ENCODE data around the gene CHCHD3.

Gene CHCHD3

DNA sequence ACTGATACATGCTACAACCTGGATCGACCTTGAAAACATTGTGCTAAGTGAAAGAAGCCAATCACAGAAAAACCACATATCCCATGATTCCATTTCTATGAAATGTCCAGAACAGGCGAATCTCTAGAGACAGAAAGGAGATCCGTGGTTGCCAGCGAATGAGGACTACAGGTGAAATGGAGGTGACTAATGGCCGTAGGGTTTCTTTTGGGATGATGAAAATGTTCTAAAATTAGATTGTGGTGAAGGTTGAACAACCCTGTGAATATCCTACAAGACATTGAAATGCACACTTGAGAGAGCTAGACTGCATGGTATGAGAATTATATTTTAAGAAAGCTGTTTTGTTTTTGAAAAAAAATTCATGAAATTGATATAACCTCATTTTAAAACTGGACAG, 317.1 kb downstream of the CHCHD3 start:
- no peak for DNase-seq

- DNase-seq, result no peak
Observed at GRCh38 chr7:132760866-132761265, 321.0 kb downstream of the CHCHD3 start.

GRCh38 chr7:132760244-132760623, 321.7 kb downstream of the CHCHD3 start:
- no peak for DNase-seq

DNA sequence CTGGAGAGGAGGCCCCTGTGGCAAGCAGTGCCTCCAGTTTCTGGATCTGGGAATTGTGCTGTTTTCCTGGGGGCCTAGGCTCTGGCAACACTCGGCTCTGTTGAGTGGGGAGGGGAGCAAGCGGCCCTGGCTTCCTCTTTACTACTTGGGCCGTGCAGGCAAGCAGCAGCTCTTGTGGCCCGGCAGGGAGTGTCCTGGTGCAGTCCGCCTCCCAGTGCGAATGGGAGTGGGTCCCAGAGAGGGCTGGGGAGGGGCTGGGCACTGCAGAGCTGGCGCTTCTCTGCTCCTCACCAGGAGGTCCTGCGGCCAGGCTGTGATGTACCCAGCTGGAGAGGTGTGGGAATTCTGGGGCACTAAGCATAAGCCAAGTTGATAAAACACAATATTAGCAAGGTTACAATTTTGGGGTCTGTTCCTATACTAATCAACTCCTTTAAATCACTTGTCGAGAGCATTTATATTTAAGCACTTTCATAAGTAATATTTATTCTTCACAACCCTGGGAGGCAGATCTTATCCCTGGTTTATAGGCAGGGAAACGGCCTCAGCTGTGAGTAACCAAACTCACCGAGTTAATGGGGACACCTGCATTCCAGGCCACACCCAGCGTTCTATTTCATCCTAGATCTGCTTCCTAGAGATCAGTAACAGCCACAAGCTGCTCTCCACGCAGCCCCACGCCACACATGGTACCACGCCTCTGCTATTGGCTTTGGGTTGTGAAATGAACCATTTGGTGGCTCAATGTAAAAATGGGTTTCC, 322.2 kb downstream of the CHCHD3 start:
- no peak for DNase-seq

GRCh38 chr7:132758986-132759385, 322.9 kb downstream of the CHCHD3 start:
- no peak for DNase-seq

DNA sequence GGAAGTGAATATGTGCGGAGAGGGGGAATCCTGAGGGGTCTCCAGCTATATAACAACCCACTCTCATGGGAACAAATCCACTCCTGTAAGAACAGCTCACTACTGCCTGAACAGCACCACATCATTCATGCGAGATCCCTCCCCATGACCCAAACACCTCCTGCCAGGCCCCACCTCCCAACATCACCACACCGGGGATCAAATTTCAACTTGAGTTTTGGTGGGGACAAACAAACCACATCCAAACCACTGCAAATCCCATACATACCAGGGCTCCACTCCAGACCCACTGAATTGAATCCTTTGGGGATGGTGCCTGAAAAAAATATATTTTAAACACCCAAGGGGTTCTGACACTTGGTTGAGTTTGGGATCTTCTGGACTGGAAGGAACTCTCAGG, 324.1 kb downstream of the CHCHD3 start:
- DNase-seq, result no peak

DNA sequence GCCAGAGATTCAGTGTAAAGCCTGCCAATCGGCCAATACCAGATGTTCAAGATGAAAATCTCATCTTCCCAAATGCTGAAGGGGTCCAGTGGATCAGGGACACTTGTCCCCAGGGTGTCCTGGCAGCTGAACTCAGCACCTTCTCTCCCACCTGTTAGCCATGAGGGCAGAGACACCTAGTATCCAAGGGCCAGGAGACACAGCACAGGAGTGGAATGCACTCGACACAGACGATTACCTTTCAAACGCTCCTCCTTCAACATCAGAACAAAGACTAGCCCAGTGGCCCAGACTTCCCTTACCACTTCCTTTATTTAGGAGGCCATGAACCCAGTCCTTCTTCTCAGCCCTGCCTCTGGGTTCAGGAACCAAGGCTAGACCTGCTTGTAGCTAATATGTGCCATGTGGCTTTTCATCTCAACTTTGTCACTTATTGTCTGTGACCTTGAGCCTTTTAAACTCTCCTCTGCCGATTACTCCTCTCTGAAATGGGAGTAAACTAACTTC, 325.4 kb downstream of the CHCHD3 start:
- DNase-seq, result no peak

- no peak for DNase-seq
Observed at GRCh38 chr7:132755538-132756483, 326.1 kb downstream of the CHCHD3 start.

DNA sequence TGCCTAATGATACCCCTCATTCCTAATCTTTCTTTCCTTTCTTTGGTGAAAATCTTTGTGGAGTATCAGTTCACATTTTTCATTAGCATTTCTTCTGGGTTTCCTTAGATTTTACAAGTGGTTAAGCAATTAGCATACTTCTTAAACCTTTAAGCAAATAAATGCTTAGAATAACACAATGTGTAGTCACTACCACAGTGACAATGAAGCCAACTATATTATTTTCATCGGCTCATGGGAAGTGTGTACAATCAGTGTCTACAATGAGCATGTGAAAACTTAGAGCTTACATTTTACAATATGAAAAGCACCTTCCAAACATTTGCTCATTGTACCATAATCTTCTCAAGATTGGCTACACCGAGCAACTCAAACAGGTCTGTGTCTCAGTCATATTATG, 329.5 kb downstream of the CHCHD3 start:
- no peak for DNase-seq

- DNase-seq, result no peak
Observed at GRCh38 chr7:132751244-132751647, 330.6 kb downstream of the CHCHD3 start.

DNA sequence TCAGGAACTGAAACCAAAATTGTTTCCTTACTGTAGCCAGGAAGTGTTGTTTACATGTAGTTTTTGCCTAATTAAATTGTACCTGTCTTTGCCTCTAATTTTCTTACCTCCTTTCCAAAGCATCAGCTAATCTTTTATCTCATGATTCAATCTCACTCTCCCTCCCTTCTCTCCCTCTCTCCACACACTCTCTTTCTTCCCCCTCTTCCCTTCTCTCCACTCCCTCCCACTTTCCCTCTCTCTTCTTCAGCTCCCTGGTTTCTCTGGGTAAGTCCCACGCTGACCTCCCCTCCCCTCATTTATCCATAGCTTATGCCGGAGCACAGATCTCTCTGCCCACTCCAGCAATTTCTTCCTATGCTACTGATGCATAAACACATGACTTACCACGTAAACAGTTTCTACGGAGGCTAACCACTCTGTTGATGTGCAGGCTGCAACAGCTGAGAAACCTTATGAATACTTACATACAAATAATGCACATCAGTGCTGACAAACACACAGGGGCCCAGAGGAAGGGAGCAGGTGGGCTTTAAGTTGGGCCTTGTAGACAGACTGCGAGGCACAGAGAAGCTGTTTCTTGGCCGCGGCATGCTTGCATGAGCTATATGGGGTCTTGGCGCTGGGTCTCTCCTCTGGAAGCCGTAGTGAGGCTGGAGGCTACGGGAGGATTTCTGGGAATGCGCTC, 331.2 kb downstream of the CHCHD3 start:
- no peak for DNase-seq

- no peak for DNase-seq
Observed at GRCh38 chr7:132750096-132750495, 331.8 kb downstream of the CHCHD3 start.

GRCh38 chr7:132745510-132745909, 336.4 kb downstream of the CHCHD3 start:
- no peak for DNase-seq

DNA sequence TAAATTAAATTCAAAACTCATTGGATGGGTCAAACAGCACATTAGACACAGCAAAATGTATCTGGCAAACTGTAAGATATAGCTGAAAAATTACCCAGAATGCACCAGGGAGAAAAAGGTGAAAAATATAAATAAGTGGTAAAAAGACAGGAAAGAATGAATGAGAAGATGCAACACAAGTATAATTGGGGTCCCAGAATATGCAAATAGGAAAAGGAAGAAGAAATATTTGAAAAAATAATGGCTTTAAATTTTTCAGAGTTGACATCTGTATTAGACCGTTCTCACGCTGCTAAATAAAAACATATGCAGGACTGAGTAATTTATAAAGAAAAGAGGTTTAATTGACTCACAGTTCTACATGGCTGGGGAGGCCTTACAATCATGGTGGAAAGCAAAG, 337.9 kb downstream of the CHCHD3 start:
- DNase-seq, result no peak

DNA sequence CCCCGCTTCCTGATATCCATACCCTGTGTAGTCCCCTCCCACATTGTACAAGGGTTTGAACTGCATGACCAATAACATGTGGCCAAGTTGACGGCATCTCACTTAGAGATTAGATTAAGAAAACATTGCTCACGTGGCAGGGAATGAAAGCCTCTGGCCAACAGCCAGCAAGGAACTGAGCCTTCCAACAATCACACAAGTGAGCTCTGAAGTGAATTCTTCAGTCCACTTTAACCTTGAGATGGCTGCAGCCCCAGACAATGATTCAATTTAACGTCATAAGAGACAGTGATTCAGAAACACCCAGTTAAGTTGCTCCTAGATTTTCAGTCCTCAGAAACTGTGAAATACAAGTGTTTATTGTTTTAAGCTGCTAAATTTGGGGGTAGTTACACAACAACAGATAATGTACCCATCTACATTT, 339.7 kb downstream of the CHCHD3 start:
- DNase-seq, result peak; percentile 32

- no peak for DNase-seq
Observed at GRCh38 chr7:132740176-132740575, 341.7 kb downstream of the CHCHD3 start.

GRCh38 chr7:132739271-132739955, 342.5 kb downstream of the CHCHD3 start:
- DNase-seq, result no peak

DNA sequence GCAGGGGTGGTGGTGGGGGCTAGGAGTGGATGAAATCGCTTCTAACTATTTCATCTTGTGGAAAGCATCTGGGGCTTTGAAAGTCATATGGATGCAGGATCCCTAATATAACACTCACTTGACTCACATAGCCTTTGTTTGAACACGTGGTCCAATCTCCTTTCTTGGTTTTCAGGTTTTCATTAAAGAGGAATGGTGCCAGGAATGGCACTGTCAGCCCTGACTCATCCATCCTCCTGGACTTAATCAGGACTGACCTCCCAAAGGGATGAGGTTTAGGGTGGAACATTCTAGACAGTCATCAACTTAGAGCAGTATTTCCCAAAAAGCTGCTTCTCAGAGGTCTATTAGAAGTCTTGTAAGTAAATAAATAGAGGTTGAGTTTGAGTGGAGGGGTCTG, 343.6 kb downstream of the CHCHD3 start:
- no peak for DNase-seq

- no peak for DNase-seq
Observed at GRCh38 chr7:132735476-132735875, 346.4 kb downstream of the CHCHD3 start.

All from femur (tissue), 1 donor.